Superior temporal gyrus (tissue), 1 donor: ENCODE measurements around the gene RNF217.
"Not testable (repeated sequence)": the region's sequence is repeated elsewhere in the genome, so short reads cannot be mapped to it uniquely, and the experiment has no call there.

Source experiments
- DNase-seq: peaks from one replicate; pipeline ENCODE4 v3.0.0-alpha.2; 2016; ENCODE audit errors: extremely low spot score

RNF217 gene

GRCh38 chr6:124961777-124962638, at the start of gene RNF217:
RNF217 (plus strand) TSS chr6:124962437; CDS start chr6:124962545, 108 bp downstream.
- no peak for DNase-seq

- DNase-seq = no peak
Measured at GRCh38 chr6:124913056-124913455, 49.2 kb upstream of the RNF217 start.

GRCh38 chr6:124917769-124918168, 44.5 kb upstream of the RNF217 start:
- DNase-seq = no peak

GRCh38 chr6:124919703-124920102, 42.5 kb upstream of the RNF217 start:
- DNase-seq = not testable (repeated sequence)

GRCh38 chr6:124924333-124924759, 37.9 kb upstream of the RNF217 start:
- DNase-seq = no peak

- no peak for DNase-seq
Measured at GRCh38 chr6:124926435-124926834, 35.8 kb upstream of the RNF217 start.

GRCh38 chr6:124927806-124928205, 34.4 kb upstream of the RNF217 start:
- DNase-seq = no peak

- DNase-seq = no peak
Measured at GRCh38 chr6:124928851-124929250, 33.4 kb upstream of the RNF217 start.

- no peak for DNase-seq
Measured at GRCh38 chr6:124937645-124938044, 24.6 kb upstream of the RNF217 start.

GRCh38 chr6:124941259-124941658, 21.0 kb upstream of the RNF217 start:
- DNase-seq = no peak

GRCh38 chr6:124943658-124944057, 18.6 kb upstream of the RNF217 start:
- no peak for DNase-seq

GRCh38 chr6:124947971-124948451, 14.2 kb upstream of the RNF217 start:
- no peak for DNase-seq

GRCh38 chr6:124949706-124950105, 12.5 kb upstream of the RNF217 start:
- no peak for DNase-seq

GRCh38 chr6:124953808-124954207, 8.4 kb upstream of the RNF217 start:
- no peak for DNase-seq

- DNase-seq = no peak
Measured at GRCh38 chr6:124955108-124955856, 7.0 kb upstream of the RNF217 start.

GRCh38 chr6:124956018-124956417, 6.2 kb upstream of the RNF217 start:
- DNase-seq = no peak

- DNase-seq = no peak
Measured at GRCh38 chr6:124958149-124958548, 4.1 kb upstream of the RNF217 start.

- no peak for DNase-seq
Measured at GRCh38 chr6:124958759-124959354, 3.4 kb upstream of the RNF217 start.

GRCh38 chr6:124960757-124961463, 1.3 kb upstream of the RNF217 start:
- DNase-seq = peak; percentile 18

- DNase-seq = peak; percentile 67
Measured at GRCh38 chr6:124961464-124961776, 817 bp upstream of the RNF217 start.

- DNase-seq = peak; percentile 51
Measured at GRCh38 chr6:124962639-124963415, 590 bp downstream of the RNF217 start.
